GM13976 (cell line): ENCODE results near the gene MTCL3.

Experiments
- DNase-seq: peaks from one replicate; pipeline ENCODE4 v3.0.0; 2012; ENCODE audit warnings: low spot score
- CTCF ChIP-seq: IDR thresholded peaks from 2 replicates; pipeline ENCODE4 v1.5.1; 2012; ENCODE audit warnings: borderline replicate concordance, mild to moderate bottlenecking; ENCODE audit not compliant: insufficient read depth; ENCODE audit errors: extremely low read depth, missing control alignments, control extremely low read depth
- in situ Hi-C: fragments of 300-500 bp; cut with MboI; formaldehyde crosslinking; loops from one replicate; pipeline ENCODE4 v1.12.0; 2022; ENCODE audit warnings: low sequenced_read_pairs, mixed read lengths, inconsistent platforms; ENCODE audit not compliant: unreplicated experiment

Gene MTCL3

GRCh38 chr6:127518710-127519468, at the start of gene MTCL3:
Gene MTCL3 (minus strand): TSS chr6:127519335.
- DNase-seq = no peak
- in situ Hi-C loops = no loop called here
- no peak for TF ChIP-seq CTCF

- in situ Hi-C loops = no loop called here
- no peak for TF ChIP-seq CTCF
- no peak for DNase-seq
Measured at GRCh38 chr6:127567476-127567875, 48.3 kb upstream of the MTCL3 start.

GRCh38 chr6:127566651-127567050, 47.5 kb upstream of the MTCL3 start:
- in situ Hi-C loops = no loop called here
- no peak for TF ChIP-seq CTCF
- DNase-seq = no peak

GRCh38 chr6:127566119-127566518, 47.0 kb upstream of the MTCL3 start:
- in situ Hi-C loops = no loop called here
- no peak for DNase-seq
- no peak for TF ChIP-seq CTCF

GRCh38 chr6:127564761-127565160, 45.6 kb upstream of the MTCL3 start:
- TF ChIP-seq CTCF = no peak
- in situ Hi-C loops = no loop called here
- DNase-seq = no peak

- in situ Hi-C loops = no loop called here
- no peak for DNase-seq
Measured at GRCh38 chr6:127561660-127562059, 42.5 kb upstream of the MTCL3 start.

More at GRCh38 chr6:127561660-127562059, 42.5 kb upstream of the MTCL3 start:
- no peak for TF ChIP-seq CTCF
